Bronchial smooth muscle cell (primary cell): ENCODE results near the gene MED15. TPM values are rescaled to one million over a fixed set of nuclear protein-coding genes. Genes with fewer than 3 reads are reported as not detected.

Source experiments
- total RNA-seq: library from RNA; depleted of rRNA; stranded (reverse); fragments of >200 nt; gene quantifications from 2 replicates; pipeline ENCODE4 v1.2.1, GENCODE V29; 2014

MED15 gene
- 22.5 and 23.0 TPM in 2 replicates for total RNA-seq

DNA sequence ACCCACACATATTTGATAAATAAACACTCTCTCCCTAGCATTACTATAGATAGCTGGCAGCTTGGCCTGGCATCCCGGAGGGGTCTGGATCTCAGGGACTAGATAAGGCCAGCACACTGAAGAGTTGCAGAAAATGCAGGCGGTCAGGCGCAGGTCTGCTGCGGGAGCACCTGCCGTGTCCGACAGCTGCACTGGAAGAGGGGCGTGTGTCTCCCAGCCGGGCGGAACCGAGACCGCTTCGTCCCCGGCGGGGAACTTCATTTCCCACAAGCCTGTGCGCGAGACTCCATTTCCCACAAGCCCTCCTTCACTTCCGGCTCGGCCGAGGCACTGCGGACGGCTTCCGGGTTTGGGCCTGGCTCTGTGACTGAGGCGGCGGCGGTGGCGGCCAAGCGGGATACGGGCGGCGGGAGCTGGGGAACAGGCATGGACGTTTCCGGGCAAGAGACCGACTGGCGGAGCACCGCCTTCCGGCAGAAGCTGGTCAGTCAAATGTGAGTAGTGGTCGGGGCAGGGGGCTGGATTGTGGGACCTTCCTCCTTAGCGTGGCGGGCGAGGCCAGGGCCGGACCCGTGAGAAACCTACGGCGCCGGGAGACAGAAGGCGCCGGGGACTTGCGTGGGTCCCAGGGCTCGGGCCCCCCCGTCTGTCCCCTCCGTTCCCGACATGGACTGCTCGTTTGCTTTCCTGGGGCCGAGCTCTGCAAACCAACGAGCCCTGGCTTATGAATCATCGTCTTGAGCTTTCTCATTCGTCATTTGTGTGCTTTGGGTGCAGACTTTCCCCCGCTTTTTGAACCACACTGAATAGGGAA is at the start of gene MED15:
Gene MED15 (plus strand): TSS at position 358 of the 814 bp plus-strand sequence. CDS start 69 bp downstream, at position 427.

DNA sequence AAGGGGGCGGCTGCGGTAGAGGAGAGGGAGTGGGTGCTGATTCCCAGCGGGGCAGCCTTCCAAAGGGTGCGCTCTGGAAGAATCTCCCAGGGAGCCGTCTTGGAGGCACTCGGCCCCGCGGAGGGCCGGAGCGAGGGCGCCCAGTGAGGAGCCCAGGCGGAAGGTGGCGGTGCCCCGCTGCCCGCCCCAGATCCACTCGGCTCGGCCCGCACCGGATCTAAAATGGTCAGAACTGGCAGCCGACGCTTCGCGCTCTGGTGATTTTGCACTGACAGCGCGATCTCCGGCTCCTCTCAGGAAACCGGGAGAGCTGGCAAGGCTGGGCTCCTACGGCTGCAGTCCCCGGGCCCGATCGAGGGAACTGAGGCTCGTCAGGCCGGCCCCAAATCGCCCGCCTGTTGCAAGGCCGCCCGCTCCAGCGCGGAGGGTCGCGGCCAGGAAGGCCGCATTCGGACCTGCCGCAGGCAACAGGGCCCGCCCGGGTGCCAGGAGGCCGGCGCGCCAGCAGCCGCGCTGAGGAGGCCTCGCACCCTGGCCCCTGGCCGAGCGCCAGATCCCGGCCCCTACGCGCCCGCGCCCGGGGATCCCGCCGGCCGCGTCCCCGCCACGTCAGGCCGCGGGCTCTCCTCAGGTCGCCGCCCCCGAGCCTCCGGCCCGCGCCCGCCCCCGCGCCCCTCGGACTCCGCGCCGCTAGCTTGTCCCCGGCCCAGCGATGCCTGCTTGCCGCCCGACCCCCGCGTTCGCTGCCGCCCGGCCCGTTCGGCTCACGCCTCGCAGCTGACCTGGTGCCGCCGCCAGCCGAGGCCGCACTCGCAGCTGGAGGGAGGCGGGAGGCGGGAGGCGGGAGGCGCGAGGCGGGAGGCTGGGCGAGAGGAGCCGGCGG is 12.2 kb upstream of the MED15 start, which contains the start of gene KLHL22:
Gene KLHL22 (minus strand): TSS at position 818 of the 883 bp plus-strand sequence. CDS start 6,584 bp downstream, outside the sequence.

Other genes with a start within 250 kb of the MED15 start
- gene RTN4R, start 239.3 kb upstream of the MED15 start, total RNA-seq, result 0.32 TPM in 1 of 2 replicates, not detected in the other
- gene DGCR6L, start 187.6 kb upstream of the MED15 start, total RNA-seq, result 59.1 and 82.9 TPM in 2 replicates
- gene ZNF74, start 113.5 kb upstream of the MED15 start, total RNA-seq, result 12.0 and 13.2 TPM in 2 replicates
- 13.9 and 15.8 TPM in 2 replicates for gene SCARF2, start 69.8 kb upstream of the MED15 start, total RNA-seq
- 35.6 and 42.3 TPM in 2 replicates for gene KLHL22, start 11.8 kb upstream of the MED15 start, total RNA-seq